Caco-2 (cell line): ENCODE data around the gene TBC1D17. TPM values are rescaled to one million over a fixed set of nuclear protein-coding genes. Genes with fewer than 3 reads are reported as not detected.
A peak's percentile ranks its signal among the peaks of the same experiment; 100 is the strongest.
"Not testable (repeated sequence)": the region's sequence is repeated elsewhere in the genome, so short reads cannot be mapped to it uniquely, and the experiment has no call there.

Source experiments
- BruUV-seq: library from RNA; stranded (reverse); fragments of 400-500 nt; replicated peaks from 2 replicates; lab custom pipeline; 2021; lab: Mats Ljungman, UMichigan
- CTCF ChIA-PET: fragments of 300-600 bp; sonication (Branson Sonifier 250); formaldehyde crosslinking; loops from one replicate; lab custom pipeline; 2022; ENCODE audit warnings: antibody characterized with exemption; lab: Charles Lee
- POLR2A ChIA-PET: fragments of 300-600 bp; sonication (Branson Sonifier 250); formaldehyde crosslinking; loops from one replicate; lab custom pipeline; 2022; ENCODE audit warnings: antibody characterized with exemption; lab: Charles Lee
- DNase-seq, 2 experiments: peaks; one replicate each; pipeline versions ENCODE4 v3.0.0 to v3.0.0-alpha.2; 2020 to 2022
- H3K27me3 ChIP-seq: replicated peaks from 2 replicates; pipeline ENCODE4 v1.6.0; 2011; ENCODE audit warnings: low read length; ENCODE audit not compliant: control insufficient read depth, insufficient read depth
- H3K36me3 ChIP-seq: 2 replicates; pipeline ENCODE4 v1.5.1; 2011; ENCODE audit warnings: low read length; ENCODE audit not compliant: control insufficient read depth, insufficient read depth
- H3K4me1 ChIP-seq: fragments of 250-450 bp; sonication (Bioruptor Pico); 2 replicates; pipeline ENCODE4 v1.5.1; 2020; ENCODE audit warnings: mild to moderate bottlenecking
- H3K4me3 ChIP-seq: 2 replicates; pipeline ENCODE4 v1.5.1; 2011; ENCODE audit warnings: low read depth, mild to moderate bottlenecking, control low read depth, low read length
- H3K9me3 ChIP-seq: fragments of 250-450 bp; sonication (Bioruptor Pico); 2 replicates; pipeline ENCODE4 v1.5.1; 2020; ENCODE audit warnings: mild to moderate bottlenecking, moderate library complexity
- H3K27ac Mint-ChIP-seq: one replicate; pipeline ENCODE4 v1.8.0; 2022; ENCODE audit warnings: mixed read lengths; ENCODE audit not compliant: unreplicated experiment
- H3K27me3 Mint-ChIP-seq: one replicate; pipeline ENCODE4 v1.8.0; 2022; ENCODE audit warnings: mixed read lengths; ENCODE audit not compliant: insufficient read depth, unreplicated experiment
- H3K36me3 Mint-ChIP-seq: one replicate; pipeline ENCODE4 v1.8.0; 2022; ENCODE audit warnings: mild to moderate bottlenecking, mixed read lengths; ENCODE audit not compliant: insufficient read depth, unreplicated experiment
- H3K4me1 Mint-ChIP-seq: one replicate; pipeline ENCODE4 v1.8.0; 2022; ENCODE audit warnings: low read depth, mixed read lengths; ENCODE audit not compliant: unreplicated experiment
- H3K4me3 Mint-ChIP-seq: one replicate; pipeline ENCODE4 v1.8.0; 2022; ENCODE audit warnings: mild to moderate bottlenecking, moderate library complexity, mixed read lengths; ENCODE audit not compliant: unreplicated experiment
- H3K9me3 Mint-ChIP-seq: one replicate; pipeline ENCODE4 v1.8.0; 2022; ENCODE audit warnings: mixed read lengths; ENCODE audit not compliant: unreplicated experiment
- CTCF ChIP-seq, 2 experiments: fragments of 200-600 bp in 1 of 2; IDR thresholded peaks; 1 replicate in 1 of 2; 2 replicates in 1 of 2; pipeline versions ENCODE4 v1.5.1 to v1.8.0; 2011 to 2022; ENCODE audit warnings: antibody characterized with exemption in 1 of 2, control low read depth in 1 of 2, inconsistent platforms in 1 of 2, low read depth in 1 of 2, low read length in 1 of 2, mild to moderate bottlenecking in 1 of 2, moderate library complexity in 1 of 2; ENCODE audit not compliant: insufficient read depth in 1 of 2, severe bottlenecking in 1 of 2, unreplicated experiment in 1 of 2
- intact Hi-C: fragments of 100-400 bp; cut with micrococcal nuclease; formaldehyde crosslinking; loops from one replicate; pipeline ENCODE4 v1.10.0; 2022; ENCODE audit not compliant: unreplicated experiment
- total RNA-seq: library from RNA; stranded (reverse); gene quantifications from 2 replicates; pipeline ENCODE4 v1.2.3, GENCODE V29; 2022

The TBC1D17 gene
- total RNA-seq, 1 experiment from 2014 or later, result 55.3 TPM

GRCh38 chr19:49923055-49924003 is 45.8 kb downstream of the TBC1D17 start:
- Mint-ChIP-seq H3K36me3 (peaks cover 96% of the 10 kb centered on the region), H3K9me3 (no peaks in the 10 kb centered on the region), H3K4me3 (no peak overlapping the region), H3K27ac (peak overlapping the region; percentile 90), H3K27me3 (no peaks in the 10 kb centered on the region), H3K4me1 (peaks cover 6% of the 10 kb centered on the region)
- Histone ChIP-seq H3K36me3 (peaks cover 9% of the 10 kb centered on the region), H3K27me3 (no peaks in the 10 kb centered on the region), H3K9me3 (no peaks in the 10 kb centered on the region), H3K4me3 (no peak overlapping the region), H3K4me1 (peaks cover 9% of the 10 kb centered on the region)
- no peak for DNase-seq
- no TSS peak for BruUV-seq
- POLR2A ChIA-PET, result no interaction called here
- CTCF ChIA-PET, result no interaction called here
- TF ChIP-seq CTCF (IDR thresholded peaks at IDR 0.05; ENCODE audit: insufficient read depth in 1 of 2, low read depth in 1 of 2, low read length in 1 of 2, severe bottlenecking in 1 of 2, unreplicated experiment in 1 of 2), result no peak
- intact Hi-C loops, result no loop called here

GRCh38 chr19:49924004-49924880 is 46.7 kb downstream of the TBC1D17 start:
- Mint-ChIP-seq H3K27ac (peak overlapping the region; percentile 90), H3K4me1 (peaks cover 6% of the 10 kb centered on the region), H3K4me3 (no peak overlapping the region), H3K9me3 (no peaks in the 10 kb centered on the region), H3K36me3 (peaks cover 98% of the 10 kb centered on the region), H3K27me3 (no peaks in the 10 kb centered on the region)
- peaks cover 7% of the 10 kb centered on the region for H3K36me3 ChIP-seq
- no TSS peak for BruUV-seq
- H3K9me3 ChIP-seq, result no peaks in the 10 kb centered on the region
- intact Hi-C loops, result no loop called here
- no peaks in the 10 kb centered on the region for H3K27me3 ChIP-seq
- POLR2A ChIA-PET, result no interaction called here
- H3K4me1 ChIP-seq, result peaks cover 9% of the 10 kb centered on the region
- DNase-seq, result peak in 1 of 2 experiments; percentile 53
- H3K4me3 ChIP-seq, result no peak overlapping the region
- CTCF ChIA-PET, result no interaction called here
- TF ChIP-seq CTCF (IDR thresholded peaks at IDR 0.05; ENCODE audit: insufficient read depth in 1 of 2, low read depth in 1 of 2, low read length in 1 of 2, severe bottlenecking in 1 of 2, unreplicated experiment in 1 of 2), result no peak

- H3K4me1 ChIP-seq, POLR2A ChIA-PET, H3K4me3 ChIP-seq, H3K27me3 ChIP-seq, H3K27me3 Mint-ChIP-seq, H3K36me3 ChIP-seq, H3K4me1 Mint-ChIP-seq, DNase-seq, CTCF ChIA-PET, H3K4me3 Mint-ChIP-seq, intact Hi-C loops, H3K9me3 ChIP-seq, H3K9me3 Mint-ChIP-seq, BruUV-seq: not testable (repeated sequence)
- peak overlapping the region; percentile 90 for H3K27ac Mint-ChIP-seq
- peaks cover 98% of the 10 kb centered on the region for H3K36me3 Mint-ChIP-seq
Observed at GRCh38 chr19:49924881-49925210, 47.3 kb downstream of the TBC1D17 start.
